Measurements from ENCODE around the gene IMPA2.
"Not testable (repeated sequence)": the region's sequence is repeated elsewhere in the genome, so short reads cannot be mapped to it uniquely, and the experiment has no call there.

Gene IMPA2

GRCh38 chr18:12068950-12069320 is 87.6 kb downstream of the IMPA2 start:
- TF ChIP-seq CTCF (IDR thresholded peaks at IDR 0.05; ENCODE audit: borderline replicate concordance, insufficient read depth, low read depth, low read length) = no peak
- no peak overlapping the region for H3K4me3 ChIP-seq (ENCODE audit: low read depth, low read length)

- not testable (repeated sequence) for H3K4me3 ChIP-seq (ENCODE audit: low read depth, low read length)
Measured at GRCh38 chr18:12071066-12071465, 89.8 kb downstream of the IMPA2 start.

DNA sequence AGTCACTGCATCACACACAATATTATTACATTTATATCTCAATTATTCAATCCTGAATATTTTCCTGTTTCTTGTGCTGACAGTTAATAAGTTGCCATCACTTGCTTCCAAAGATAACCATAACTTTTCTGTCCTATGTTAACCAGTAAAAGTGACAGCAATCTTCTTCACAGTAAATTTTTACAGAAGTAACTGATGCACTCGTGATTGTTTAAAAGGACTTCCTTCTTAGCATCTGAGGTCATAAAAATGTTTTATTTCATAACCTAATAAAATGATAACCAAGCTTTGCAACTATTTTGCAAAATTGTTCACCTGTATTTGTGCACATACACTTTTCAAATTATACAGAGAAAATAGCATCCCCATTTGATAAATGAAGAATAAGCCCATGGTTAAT is 91.7 kb downstream of the IMPA2 start:
- no peak overlapping the region for H3K4me3 ChIP-seq (ENCODE audit: low read depth, low read length)
- TF ChIP-seq CTCF (IDR thresholded peaks at IDR 0.05; ENCODE audit: borderline replicate concordance, insufficient read depth, low read depth, low read length) = no peak

GRCh38 chr18:12074736-12075135 is 93.4 kb downstream of the IMPA2 start:
- no peak overlapping the region for H3K4me3 ChIP-seq (ENCODE audit: low read depth, low read length)
- TF ChIP-seq CTCF (IDR thresholded peaks at IDR 0.05; ENCODE audit: borderline replicate concordance, insufficient read depth, low read depth, low read length) = 0 out of 2 replicates have a peak, but pooled peaks have one; percentile 10

DNA sequence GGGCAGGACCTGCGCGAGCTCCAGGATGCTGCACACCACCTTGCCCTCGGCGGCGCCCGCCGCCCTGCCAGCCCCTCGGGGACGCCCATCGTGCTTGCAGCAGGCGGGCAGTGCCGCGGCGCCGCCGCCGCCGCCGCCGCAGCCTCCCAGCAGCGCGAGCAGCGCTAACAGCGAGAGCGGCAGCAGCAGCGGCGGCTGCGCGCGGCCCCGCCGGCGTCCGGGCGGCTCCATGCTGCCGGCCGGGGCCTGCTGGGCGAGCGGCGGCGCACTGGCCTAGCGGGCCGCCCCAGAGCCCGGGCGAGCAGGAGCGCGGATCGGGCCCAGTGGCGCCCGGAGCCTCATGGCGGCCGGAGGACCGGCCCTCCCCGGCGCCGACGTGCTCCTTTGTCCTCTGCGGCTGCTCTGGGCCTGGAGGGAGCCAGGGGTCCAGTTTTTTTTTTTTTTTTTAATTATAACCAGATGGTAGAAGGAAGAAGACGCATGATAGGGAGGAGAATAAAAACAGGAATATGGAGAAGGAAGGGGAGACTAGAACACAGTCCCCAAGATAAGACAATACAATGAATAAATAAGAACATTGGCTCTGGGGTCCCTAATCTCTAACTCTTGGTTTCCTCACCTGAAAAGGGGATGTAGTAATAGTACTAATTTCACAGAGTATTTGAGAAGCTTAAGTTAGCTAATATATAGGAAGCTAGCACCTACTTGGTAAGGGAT is 95.3 kb downstream of the IMPA2 start:
- no peak for TF ChIP-seq CTCF (IDR thresholded peaks at IDR 0.05; ENCODE audit: borderline replicate concordance, insufficient read depth, low read depth, low read length)
- H3K4me3 ChIP-seq (ENCODE audit: low read depth, low read length) = peak overlapping the region; percentile 5

DNA sequence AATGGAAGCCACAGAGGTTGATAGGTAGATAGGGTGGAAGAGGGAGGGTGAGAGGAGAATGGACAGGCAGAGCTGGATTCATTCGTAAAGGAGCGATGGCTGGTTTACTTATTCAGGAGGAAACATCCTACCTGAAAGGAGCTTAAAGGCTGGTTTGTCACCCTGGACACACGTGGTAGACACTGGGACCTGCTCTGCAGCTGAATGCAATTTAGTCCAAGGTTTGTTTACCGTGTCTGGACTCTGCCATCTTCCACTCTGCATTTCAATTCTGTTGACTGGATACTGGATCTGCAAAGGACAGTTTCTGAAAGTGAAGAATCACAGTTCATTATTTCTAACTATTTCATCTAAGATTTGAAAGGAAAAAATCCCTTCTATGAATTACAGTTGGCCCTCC is 96.7 kb downstream of the IMPA2 start:
- H3K4me3 ChIP-seq (ENCODE audit: low read depth, low read length) = not testable (repeated sequence)

DNA sequence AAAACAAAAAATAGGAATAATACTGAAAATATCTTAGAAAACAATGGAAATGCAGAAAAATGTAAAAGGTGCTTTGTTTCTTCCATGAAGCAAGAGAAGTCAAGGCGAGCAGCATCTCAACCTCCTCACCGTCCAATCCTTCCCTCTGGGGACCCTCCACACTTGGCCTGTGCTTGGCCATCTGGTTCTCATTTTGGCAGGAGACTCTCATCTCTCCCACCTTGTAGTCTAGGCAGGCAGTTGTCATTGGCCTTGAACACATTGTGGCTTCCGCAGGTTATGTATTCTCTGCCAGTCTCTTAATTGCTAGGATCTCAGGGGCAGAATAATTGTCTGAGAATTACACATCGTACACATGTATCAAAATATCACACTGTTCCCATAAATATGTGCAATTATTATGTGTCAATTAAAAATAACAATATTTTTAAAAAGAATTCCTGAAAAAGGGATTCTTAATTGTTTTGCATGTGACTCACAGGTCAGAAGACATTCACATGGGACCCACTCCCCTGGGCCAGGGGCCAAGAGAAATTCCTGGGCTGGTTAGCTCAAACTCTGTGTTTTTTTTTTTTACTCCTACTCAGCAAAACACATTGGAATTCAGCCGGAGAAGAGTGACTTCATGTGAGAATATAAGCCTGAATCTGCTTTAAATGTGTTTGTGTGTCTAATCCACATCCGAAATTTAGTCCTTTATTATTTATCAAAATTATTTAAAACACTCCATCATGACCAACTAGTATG is 98.4 kb downstream of the IMPA2 start:
- no peak overlapping the region for H3K4me3 ChIP-seq (ENCODE audit: low read depth, low read length)
- TF ChIP-seq CTCF (IDR thresholded peaks at IDR 0.05; ENCODE audit: borderline replicate concordance, insufficient read depth, low read depth, low read length) = no peak

All from GM12875 (cell line).